ENCODE measurements around the gene NUP107. TPM values are rescaled to one million over a fixed set of nuclear protein-coding genes. Genes with fewer than 3 reads are reported as not detected.

Gene NUP107
- total RNA-seq, 1 experiment from 2014 or later = 82.3 TPM

- in situ Hi-C loops (cut with HindIII; ENCODE audit: low pct_unique_long_range_greater_than_20kb, low sequenced_read_pairs) = no loop called here
Observed at GRCh38 chr12:68733661-68734071, 46.9 kb downstream of the NUP107 start.

GRCh38 chr12:68739891-68740290, 53.1 kb downstream of the NUP107 start:
- CTCF ChIA-PET = no interaction called here
- DNase-seq (ENCODE audit: low read depth, low spot score) (no peak), ATAC-seq (no peak)
- TF ChIP-seq POLR2AphosphoS5 (IDR thresholded peaks at IDR 0.05; ENCODE audit: low read depth, low read length) (no peak), SIN3A (IDR thresholded peaks at IDR 0.05; ENCODE audit: borderline replicate concordance, insufficient read depth, low read depth, low read length) (no peak), CTCF (IDR thresholded peaks at IDR 0.05) (no peak), TCF7L2 (IDR thresholded peaks at IDR 0.05; ENCODE audit: low read depth, low read length) (no peak)
- TF ChIP-seq, protein P1, sequence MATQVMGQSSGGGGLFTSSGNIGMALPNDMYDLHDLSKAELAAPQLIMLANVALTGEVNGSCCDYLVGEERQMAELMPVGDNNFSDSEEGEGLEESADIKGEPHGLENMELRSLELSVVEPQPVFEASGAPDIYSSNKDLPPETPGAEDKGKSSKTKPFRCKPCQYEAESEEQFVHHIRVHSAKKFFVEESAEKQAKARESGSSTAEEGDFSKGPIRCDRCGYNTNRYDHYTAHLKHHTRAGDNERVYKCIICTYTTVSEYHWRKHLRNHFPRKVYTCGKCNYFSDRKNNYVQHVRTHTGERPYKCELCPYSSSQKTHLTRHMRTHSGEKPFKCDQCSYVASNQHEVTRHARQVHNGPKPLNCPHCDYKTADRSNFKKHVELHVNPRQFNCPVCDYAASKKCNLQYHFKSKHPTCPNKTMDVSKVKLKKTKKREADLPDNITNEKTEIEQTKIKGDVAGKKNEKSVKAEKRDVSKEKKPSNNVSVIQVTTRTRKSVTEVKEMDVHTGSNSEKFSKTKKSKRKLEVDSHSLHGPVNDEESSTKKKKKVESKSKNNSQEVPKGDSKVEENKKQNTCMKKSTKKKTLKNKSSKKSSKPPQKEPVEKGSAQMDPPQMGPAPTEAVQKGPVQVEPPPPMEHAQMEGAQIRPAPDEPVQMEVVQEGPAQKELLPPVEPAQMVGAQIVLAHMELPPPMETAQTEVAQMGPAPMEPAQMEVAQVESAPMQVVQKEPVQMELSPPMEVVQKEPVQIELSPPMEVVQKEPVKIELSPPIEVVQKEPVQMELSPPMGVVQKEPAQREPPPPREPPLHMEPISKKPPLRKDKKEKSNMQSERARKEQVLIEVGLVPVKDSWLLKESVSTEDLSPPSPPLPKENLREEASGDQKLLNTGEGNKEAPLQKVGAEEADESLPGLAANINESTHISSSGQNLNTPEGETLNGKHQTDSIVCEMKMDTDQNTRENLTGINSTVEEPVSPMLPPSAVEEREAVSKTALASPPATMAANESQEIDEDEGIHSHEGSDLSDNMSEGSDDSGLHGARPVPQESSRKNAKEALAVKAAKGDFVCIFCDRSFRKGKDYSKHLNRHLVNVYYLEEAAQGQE (IDR thresholded peaks at IDR 0.05; ENCODE audit: insufficient read depth in 1 of 2, low read depth in 2 of 2, low read length in 1 of 2) = no peak
- Histone ChIP-seq H3K36me3 (ENCODE audit: control insufficient read depth, insufficient read depth, low read length) (peaks cover 21% of the 10 kb centered on the region), H3K4me1 (ENCODE audit: control insufficient read depth, insufficient read depth, low read length) (no peaks in the 10 kb centered on the region), H3K4me3 (ENCODE audit: low read depth in 2 of 2, low read length in 2 of 2) (no peak overlapping the region), H3K27ac (ENCODE audit: low read length) (no peak overlapping the region), H3K27me3 (ENCODE audit: control insufficient read depth, insufficient read depth, low read length) (no peaks in the 10 kb centered on the region), H3K9me3 (ENCODE audit: control insufficient read depth, insufficient read depth, low read depth, low read length) (no peaks in the 10 kb centered on the region)
- in situ Hi-C loops (cut with HindIII; ENCODE audit: low pct_unique_long_range_greater_than_20kb, low sequenced_read_pairs) = no loop called here
- POLR2A ChIA-PET = interaction anchor here (0.7 kb wide), 1 partner anchor 78 kb away, joined by 3 read pairs; no protein-coding TSS in a partner anchor
- intact Hi-C loops (cut with micrococcal nuclease; ENCODE audit: unreplicated experiment) = no loop called here
- no TSS peak for BruUV-seq (replicated peaks)

More at GRCh38 chr12:68733661-68734071, 46.9 kb downstream of the NUP107 start:
- DNase-seq (ENCODE audit: low read depth, low spot score) (peak; percentile 18), ATAC-seq (no peak)
- no peak for TF ChIP-seq TCF7L2 (IDR thresholded peaks at IDR 0.05; ENCODE audit: low read depth, low read length)
- TF ChIP-seq POLR2AphosphoS5 (IDR thresholded peaks at IDR 0.05; ENCODE audit: low read depth, low read length) = no peak
- TF ChIP-seq SIN3A (IDR thresholded peaks at IDR 0.05; ENCODE audit: borderline replicate concordance, insufficient read depth, low read depth, low read length) = no peak
- TF ChIP-seq, protein P1 (IDR thresholded peaks at IDR 0.05; ENCODE audit: insufficient read depth in 1 of 2, low read depth in 2 of 2, low read length in 1 of 2) = no peak
- TF ChIP-seq CTCF (IDR thresholded peaks at IDR 0.05) = no peak
- H3K27me3 ChIP-seq (ENCODE audit: control insufficient read depth, insufficient read depth, low read length) = no peaks in the 10 kb centered on the region
- no peak overlapping the region for H3K4me3 ChIP-seq (ENCODE audit: low read depth in 2 of 2, low read length in 2 of 2)
- BruUV-seq (replicated peaks) = no TSS peak
- no peaks in the 10 kb centered on the region for H3K4me1 ChIP-seq (ENCODE audit: control insufficient read depth, insufficient read depth, low read length)
- intact Hi-C loops (cut with micrococcal nuclease; ENCODE audit: unreplicated experiment) = no loop called here
- H3K36me3 ChIP-seq (ENCODE audit: control insufficient read depth, insufficient read depth, low read length) = peaks cover 31% of the 10 kb centered on the region
- ChIA-PET POLR2A (no interaction called here), CTCF (no interaction called here)
- no peak overlapping the region for H3K27ac ChIP-seq (ENCODE audit: low read length)
- H3K9me3 ChIP-seq (ENCODE audit: control insufficient read depth, insufficient read depth, low read depth, low read length) = no peaks in the 10 kb centered on the region
